SK-N-SH (cell line): ENCODE measurements around the gene KCND3.

Experiments used
- CTCF ChIP-seq: fragments of 200-600 bp; sonication (generic); IDR thresholded peaks from 2 replicates; pipeline ENCODE4 v1.6.1; 2017; ENCODE audit warnings: antibody characterized with exemption, mild to moderate bottlenecking, moderate library complexity
- GATA2 ChIP-seq: sonication (generic); formaldehyde crosslinking; IDR thresholded peaks from 2 replicates; pipeline ENCODE4 v1.5.0; 2020; ENCODE audit warnings: mild to moderate bottlenecking, missing genetic modification reagents
- MXI1 ChIP-seq: IDR thresholded peaks from 2 replicates; pipeline ENCODE4 v1.6.1; 2012; ENCODE audit warnings: mild to moderate bottlenecking, low read depth, low read length, improper control_type of control experiment
- POLR2AphosphoS5 ChIP-seq: IDR thresholded peaks from 2 replicates; pipeline ENCODE4 v1.6.1; 2012; ENCODE audit warnings: low read depth, low read length
- REST ChIP-seq: IDR thresholded peaks from 2 replicates; pipeline ENCODE4 v1.6.1; 2012; ENCODE audit warnings: mild to moderate bottlenecking, low read depth, low read length, moderate library complexity
- USF2 ChIP-seq: fragments of 150-350 bp; IDR thresholded peaks from 2 replicates; pipeline ENCODE4 v1.6.1; 2017; ENCODE audit warnings: antibody characterized with exemption, low read length, low read depth, borderline replicate concordance
- YY1 ChIP-seq: IDR thresholded peaks from 2 replicates; pipeline ENCODE4 v1.4.0; 2012; ENCODE audit warnings: low read depth, mild to moderate bottlenecking

- TF ChIP-seq REST (no peak), MXI1 (no peak), CTCF (no peak), GATA2 (CRISPR knock-in tag) (no peak), YY1 (no peak), POLR2AphosphoS5 (no peak), USF2 (no peak)
Observed at GRCh38 chr1:111846842-111847241, 142.6 kb downstream of the KCND3 start.
